ENCODE measurements around the gene MYD88. TPM values are rescaled to one million over a fixed set of nuclear protein-coding genes. Genes with fewer than 3 reads are reported as not detected.

MYD88 gene
- total RNA-seq, 5 donors from 2014 or later (not counting 1 experiment from before 2014, with no cell fraction given) = 32.4 to 68.5 (median 56.6) TPM

- peaks cover 3% of the 10 kb centered on the region for H3K9me3 ChIP-seq
- DNase-seq (no peak), ATAC-seq (replicated peaks in 1 of 4) (no peak)
- ChIA-PET CTCF (interaction anchor here in 1 of 2 donors (0.5 kb wide), 1 partner anchor 27 kb away, joined by 3 read pairs; no protein-coding TSS in a partner anchor), POLR2A (interaction anchor here in 1 of 2 donors (1.0 kb wide), 1 partner anchor 22 kb away, joined by 9 read pairs; no protein-coding TSS in a partner anchor)
- H3K4me1 ChIP-seq (ENCODE audit: control insufficient read depth in 1 of 2, extremely low read depth in 1 of 2, insufficient read depth in 2 of 2, low read length in 2 of 2) = peaks cover 0 to 3% of the 10 kb centered on the region in 2 experiments
- no peak overlapping the region for H3K4me3 Mint-ChIP-seq
- no peak overlapping the region for H3K4me3 ChIP-seq (ENCODE audit: control insufficient read depth in 1 of 2, extremely low read depth in 1 of 2, low read length in 1 of 2)
- peaks cover 6 to 11% (median 11%) of the 10 kb centered on the region in 3 donors for H3K4me1 Mint-ChIP-seq
- no CpG with 5 or more reads among the region's 1 CpG for WGBS (ENCODE audit: insufficient coverage)
- peaks cover 55% of the 10 kb centered on the region for H3K36me3 Mint-ChIP-seq
- peaks cover 0 to 26% of the 10 kb centered on the region in 2 donors for H3K36me3 ChIP-seq (ENCODE audit: control insufficient read depth in 2 of 2, extremely low read depth in 1 of 2, insufficient read depth in 1 of 2, low read length in 1 of 2)
- H3K27me3 ChIP-seq (replicated peaks in 1 of 2; ENCODE audit: control insufficient read depth in 2 of 2, extremely low read depth in 1 of 2, insufficient read depth in 2 of 2, low read length in 1 of 2) = no peaks in the 10 kb centered on the region
- no peak overlapping the region for H3K27ac ChIP-seq (ENCODE audit: low read length)
- no peak overlapping the region for H3K27ac Mint-ChIP-seq
- no peaks in the 10 kb centered on the region for H3K9me3 Mint-ChIP-seq
- no peaks in the 10 kb centered on the region for H3K27me3 Mint-ChIP-seq
These were observed 48.3 kb downstream of the MYD88 start for GRCh38 chr3:38186781-38187180.

GRCh38 chr3:38190481-38190881 is 52.0 kb downstream of the MYD88 start:
- no peaks in the 10 kb centered on the region for H3K27me3 ChIP-seq (replicated peaks in 1 of 2; ENCODE audit: control insufficient read depth in 2 of 2, extremely low read depth in 1 of 2, insufficient read depth in 2 of 2, low read length in 1 of 2)
- no peaks in the 10 kb centered on the region for H3K9me3 Mint-ChIP-seq
- H3K36me3 Mint-ChIP-seq = peaks cover 54% of the 10 kb centered on the region
- peaks cover 2 to 14% (median 12%) of the 10 kb centered on the region in 3 donors for H3K4me1 Mint-ChIP-seq
- no peak overlapping the region for H3K4me3 Mint-ChIP-seq
- H3K27ac Mint-ChIP-seq = no peak overlapping the region
- POLR2A ChIA-PET = interaction anchor here in 1 of 2 donors (0.6 kb wide), 1 partner anchor 8 kb away, joined by 3 read pairs; no protein-coding TSS in a partner anchor
- no peak overlapping the region for H3K4me3 ChIP-seq (ENCODE audit: control insufficient read depth in 1 of 2, extremely low read depth in 1 of 2, low read length in 1 of 2)
- no peaks in the 10 kb centered on the region for H3K4me1 ChIP-seq (ENCODE audit: control insufficient read depth in 1 of 2, extremely low read depth in 1 of 2, insufficient read depth in 2 of 2, low read length in 2 of 2)
- H3K27ac ChIP-seq (ENCODE audit: low read length) = no peak overlapping the region
- ATAC-seq (replicated peaks in 1 of 4) (no peak), DNase-seq (no peak)
- peaks cover 0 to 27% of the 10 kb centered on the region in 2 donors for H3K36me3 ChIP-seq (ENCODE audit: control insufficient read depth in 2 of 2, extremely low read depth in 1 of 2, insufficient read depth in 1 of 2, low read length in 1 of 2)
- H3K27me3 Mint-ChIP-seq = no peaks in the 10 kb centered on the region
- CTCF ChIA-PET = interaction anchor here (0.7 to 1.4 kb wide), 5 partner anchors 11 to 26 kb away, joined by 3 to 4 read pairs (median 3); partner anchors contain the start of gene OXSR1 (in 1 of the 2)
- H3K9me3 ChIP-seq = peaks cover 3% of the 10 kb centered on the region

Other genes with a start within 250 kb of the MYD88 start
- 10 to 100 TPM; 26.6 to 44.6 (median 42.1) TPM for gene VILL, start 147.9 kb upstream of the MYD88 start, total RNA-seq
- 10 to 100 TPM; 31.3 to 91.0 (median 75.7) TPM for gene PLCD1, start 109.0 kb upstream of the MYD88 start, total RNA-seq
- 10 to 100 TPM in 3 of 5 donors, 1 to 10 TPM in 2; 4.7 to 21.7 (median 17.8) TPM for gene DLEC1, start 99.5 kb upstream of the MYD88 start, total RNA-seq
- 10 to 100 TPM; 70.7 to 97.1 (median 90.8) TPM for gene ACAA1, start 1.5 kb upstream of the MYD88 start, total RNA-seq
- gene OXSR1, start 26.9 kb downstream of the MYD88 start, total RNA-seq = 10 to 100 TPM; 30.7 to 40.4 (median 37.4) TPM
- gene SLC22A13, start 127.2 kb downstream of the MYD88 start, total RNA-seq = under 1 TPM; 0.35 to 0.79 (median 0.68) TPM
- gene SLC22A14, start 143.6 kb downstream of the MYD88 start, total RNA-seq = under 1 TPM in 1 of 5 donors, not detected in 4; 0.10 TPM
- gene XYLB, start 208.1 kb downstream of the MYD88 start, total RNA-seq = 1 to 10 TPM in 3 of 5 donors, under 1 TPM in 2; 0.59 to 1.9 (median 1.0) TPM

Data from T-cell (primary cell).